Liver (tissue), 9 donors: ENCODE results near the gene TBK1. TPM values are rescaled to one million over a fixed set of nuclear protein-coding genes. Genes with fewer than 3 reads are reported as not detected.

Experiments
- DNase-seq: peaks from one replicate; pipeline ENCODE4 v3.0.0-alpha.2; 2017; ENCODE audit warnings: low spot score
- H3K27ac ChIP-seq, 2 donors: one replicate each; pipeline ENCODE4 v1.7.0; 2013; ENCODE audit warnings: inconsistent platforms in 2 of 2, low read length in 2 of 2, control low read depth in 1 of 2, low read depth in 1 of 2, mild to moderate bottlenecking in 1 of 2
- H3K27me3 ChIP-seq, 4 donors: one replicate each; pipeline versions ENCODE4 v1.6.1 to v1.7.0; 2013; ENCODE audit warnings: low read length in 3 of 4, inconsistent platforms in 1 of 4, mild to moderate bottlenecking in 1 of 4, moderate library complexity in 1 of 4; ENCODE audit not compliant: control insufficient read depth in 4 of 4, insufficient read depth in 4 of 4
- H3K36me3 ChIP-seq, 4 donors: one replicate each; pipeline versions ENCODE4 v1.6.1 to v1.7.0; 2013; ENCODE audit warnings: low read length in 3 of 4, mild to moderate bottlenecking in 3 of 4, low read depth in 1 of 4, moderate library complexity in 1 of 4; ENCODE audit not compliant: control insufficient read depth in 4 of 4, insufficient read depth in 3 of 4
- H3K4me1 ChIP-seq, 4 donors: one replicate each; pipeline versions ENCODE4 v1.6.1 to v1.7.0; 2013; ENCODE audit warnings: low read length in 3 of 4, mild to moderate bottlenecking in 3 of 4, moderate library complexity in 1 of 4; ENCODE audit not compliant: control insufficient read depth in 4 of 4, insufficient read depth in 4 of 4
- H3K4me3 ChIP-seq, 3 donors: one replicate each; pipeline versions ENCODE4 v1.6.1 to v1.7.0; 2013; ENCODE audit warnings: low read length in 3 of 3, control low read depth in 1 of 3, low read depth in 1 of 3, mild to moderate bottlenecking in 1 of 3
- H3K9ac ChIP-seq, 2 donors: one replicate each; pipeline ENCODE4 v1.7.0; 2013; ENCODE audit warnings: low read length in 2 of 2, mild to moderate bottlenecking in 2 of 2, moderate library complexity in 2 of 2, control low read depth in 1 of 2, low read depth in 1 of 2
- H3K9me3 ChIP-seq, 4 donors: one replicate each; pipeline versions ENCODE4 v1.6.1 to v1.7.0; 2013; ENCODE audit warnings: low read length in 3 of 4; ENCODE audit not compliant: control insufficient read depth in 4 of 4
- ATF3 ChIP-seq: IDR thresholded peaks from 2 replicates; pipeline ENCODE4 v1.6.1; 2016; ENCODE audit warnings: antibody characterized with exemption
- CTCF ChIP-seq: fragments of 150-350 bp; IDR thresholded peaks from 2 replicates; pipeline ENCODE4 v1.5.1; 2017; ENCODE audit warnings: improper control_type of control experiment, low read depth, low read length; ENCODE audit not compliant: missing input control
- EGR1 ChIP-seq, 2 donors: IDR thresholded peaks; 2 replicates each; pipeline ENCODE4 v1.6.1; 2016 to 2018; ENCODE audit warnings: antibody characterized with exemption in 2 of 2, low read depth in 2 of 2
- FOXA1 ChIP-seq: IDR thresholded peaks from 2 replicates; pipeline ENCODE4 v1.6.1; 2016; ENCODE audit warnings: antibody characterized with exemption
- FOXA2 ChIP-seq: IDR thresholded peaks from 2 replicates; pipeline ENCODE4 v1.6.1; 2016; ENCODE audit warnings: antibody characterized with exemption
- GABPA ChIP-seq, 2 donors: IDR thresholded peaks in 1 of 2; conservative IDR thresholded peaks in 1 of 2; 2 replicates each; pipeline ENCODE4 v1.6.1; 2016; ENCODE audit warnings: antibody characterized with exemption in 2 of 2, mild to moderate bottlenecking in 1 of 2, moderate library complexity in 1 of 2
- HNF4A ChIP-seq, 2 donors: conservative IDR thresholded peaks; 2 replicates each; pipeline ENCODE4 v1.6.1; 2016; ENCODE audit warnings: antibody characterized with exemption in 2 of 2, mild to moderate bottlenecking in 2 of 2
- HNF4G ChIP-seq: IDR thresholded peaks from 2 replicates; pipeline ENCODE4 v1.6.1; 2016; ENCODE audit warnings: antibody characterized with exemption
- JUND ChIP-seq, 2 donors: IDR thresholded peaks; 2 replicates each; pipeline ENCODE4 v1.6.1; 2016; ENCODE audit warnings: antibody characterized with exemption in 2 of 2
- MAX ChIP-seq: IDR thresholded peaks from 2 replicates; pipeline ENCODE4 v1.6.1; 2016; ENCODE audit warnings: antibody characterized with exemption
- NR2F2 ChIP-seq: IDR thresholded peaks from 2 replicates; pipeline ENCODE4 v1.6.1; 2016; ENCODE audit warnings: antibody characterized with exemption
- RAD21 ChIP-seq, 2 donors: IDR thresholded peaks; 2 replicates each; pipeline ENCODE4 v1.6.1; 2016; ENCODE audit warnings: antibody characterized with exemption in 2 of 2, mild to moderate bottlenecking in 2 of 2
- REST ChIP-seq: IDR thresholded peaks from 2 replicates; pipeline ENCODE4 v1.6.1; 2016; ENCODE audit warnings: antibody characterized with exemption, mild to moderate bottlenecking
- RXRA ChIP-seq, 2 donors: IDR thresholded peaks; 2 replicates each; pipeline ENCODE4 v1.6.1; 2017 to 2018; ENCODE audit warnings: antibody characterized with exemption in 2 of 2, mild to moderate bottlenecking in 1 of 2
- SP1 ChIP-seq: IDR thresholded peaks from 2 replicates; pipeline ENCODE4 v1.6.1; 2018; ENCODE audit warnings: antibody characterized with exemption, mild to moderate bottlenecking
- TAF1 ChIP-seq: conservative IDR thresholded peaks from 2 replicates; pipeline ENCODE4 v1.6.1; 2016; ENCODE audit warnings: antibody characterized with exemption, mild to moderate bottlenecking
- YY1 ChIP-seq: IDR thresholded peaks from 2 replicates; pipeline ENCODE4 v1.6.1; 2016; ENCODE audit warnings: antibody characterized with exemption, mild to moderate bottlenecking
- ZBTB33 ChIP-seq: IDR thresholded peaks from 2 replicates; pipeline ENCODE4 v1.6.1; 2016; ENCODE audit warnings: antibody characterized with exemption
- WGBS: extraction: QIAGEN DNeasy Blood & Tissue Kit; methylation state at CpG from one replicate; pipeline ENCODE4 v1.1.7; 2013; 5-methylcytosine and 5-hydroxymethylcytosine counted together
- polyA plus RNA-seq, 2 donors: library from polyadenylated mRNA; stranded (reverse) in 1 of 2; unstranded in 1 of 2; fragments of 200-250 nt in 1 of 2; fragments of >200 nt in 1 of 2; fragmentation: Nextera tagmentation in 1 of 2; extraction: Ambion mirVana in 1 of 2; gene quantifications; one replicate each; pipeline versions ENCODE4 v1.2.1 to v1.2.3, GENCODE V29; 2013 to 2015
- total RNA-seq, 2 donors: library from RNA; depleted of rRNA; stranded (reverse); fragments of >200 nt; gene quantifications; one replicate each; pipeline ENCODE4 v1.2.3, GENCODE V29; 2014
- donor health status: healthy.
- donor health status: healthy.
- donor health status: healthy.
- donor health status: healthy.
- donor health status: healthy.

Gene TBK1
- total and polyA plus RNA-seq, 4 donors = 7.6 to 20.7 (median 13.9) TPM

- peaks cover 7 to 14% (median 13%) of the 10 kb centered on the region in 4 donors for H3K36me3 ChIP-seq
- DNase-seq = no peak
- TF ChIP-seq FOXA2 = no peak
- no peak for TF ChIP-seq SP1
- TF ChIP-seq REST = no peak
- no peak for TF ChIP-seq EGR1 (IDR thresholded peaks at IDR 0.05; ENCODE audit: low read depth in 2 of 2)
- no peak for TF ChIP-seq ATF3
- TF ChIP-seq NR2F2 = no peak
- TF ChIP-seq MAX = no peak
- no peaks in the 10 kb centered on the region for H3K27me3 ChIP-seq
- no peak overlapping the region for H3K27ac ChIP-seq
- H3K4me1 ChIP-seq = peaks cover 4 to 17% (median 10%) of the 10 kb centered on the region in 4 donors
- no peaks in the 10 kb centered on the region for H3K9me3 ChIP-seq
- WGBS = 78% methylated on average over 9 of the region's 9 CpGs
- no peak overlapping the region for H3K9ac ChIP-seq
- no peak overlapping the region for H3K4me3 ChIP-seq
Measured at GRCh38 chr12:64407342-64408223, 44.3 kb upstream of the TBK1 start.

- Histone ChIP-seq H3K9me3 (no peaks in the 10 kb centered on the region), H3K36me3 (peaks cover 14 to 45% (median 35%) of the 10 kb centered on the region in 4 donors), H3K4me1 (peaks cover 2 to 10% (median 6%) of the 10 kb centered on the region in 4 donors), H3K4me3 (no peak overlapping the region), H3K27ac (no peak overlapping the region), H3K27me3 (no peaks in the 10 kb centered on the region), H3K9ac (no peak overlapping the region)
- no peak for DNase-seq
- TF ChIP-seq FOXA1 (no peak), HNF4A (conservative IDR thresholded peaks at IDR 0.05) (no peak), RAD21 (IDR thresholded peaks at IDR 0.05) (no peak), HNF4G (no peak), NR2F2 (no peak), TAF1 (no peak), JUND (IDR thresholded peaks at IDR 0.05) (no peak), ATF3 (no peak), YY1 (no peak), CTCF (no peak), FOXA2 (no peak), RXRA (IDR thresholded peaks at IDR 0.05) (no peak), ZBTB33 (no peak), MAX (no peak), REST (no peak), SP1 (no peak), GABPA (IDR thresholded peaks at IDR 0.05 in 1 of 2, conservative IDR thresholded peaks at IDR 0.05 in 1 of 2) (no peak), EGR1 (IDR thresholded peaks at IDR 0.05; ENCODE audit: low read depth in 2 of 2) (no peak)
- WGBS = 95% methylated on average over 2 of the region's 2 CpGs
Measured at GRCh38 chr12:64411427-64411826, 40.5 kb upstream of the TBK1 start.
